ENCODE data around the gene ZNF783. TPM values are rescaled to one million over a fixed set of nuclear protein-coding genes. Genes with fewer than 3 reads are reported as not detected.
"Not testable (repeated sequence)": the region's sequence is repeated elsewhere in the genome, so short reads cannot be mapped to it uniquely, and the experiment has no call there.

Gene ZNF783
- total RNA-seq, 2 experiments from 2014 or later, result 13.2 to 13.4 TPM

DNA sequence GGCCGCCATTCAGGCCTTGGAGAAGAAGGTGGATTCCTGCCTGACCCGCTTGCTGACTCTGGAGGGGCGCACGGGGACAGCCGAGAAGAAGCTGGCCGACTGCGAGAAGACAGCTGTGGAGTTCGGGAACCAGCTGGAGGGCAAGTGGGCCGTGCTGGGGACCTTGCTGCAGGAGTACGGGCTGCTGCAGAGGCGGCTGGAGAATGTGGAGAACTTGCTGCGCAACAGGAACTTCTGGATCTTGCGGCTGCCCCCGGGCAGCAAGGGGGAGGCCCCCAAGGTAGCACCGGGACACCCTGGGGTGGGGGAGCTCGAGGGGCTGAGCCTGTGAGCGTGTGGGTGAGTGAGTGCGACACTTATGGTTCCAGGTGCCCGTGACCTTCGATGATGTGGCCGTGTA is 4.5 kb downstream of the ZNF783 start:
- Mint-ChIP-seq H3K36me3 (ENCODE audit: low read depth) (peaks cover 44% of the 10 kb centered on the region), H3K9me3 (peaks cover 2% of the 10 kb centered on the region), H3K4me1 (ENCODE audit: low read depth) (peaks cover 34% of the 10 kb centered on the region), H3K27me3 (no peaks in the 10 kb centered on the region), H3K27ac (no peak overlapping the region), H3K4me3 (no peak overlapping the region)
- ATAC-seq (no peak), DNase-seq (no peak)
- POLR2A ChIA-PET, result interaction anchor here (1.9 to 2.5 kb wide), 2 partner anchors 19 to 71 kb away, joined by 6 to 7 read pairs; partner anchors contain the start of gene ZNF282
- TF ChIP-seq, protein P1, sequence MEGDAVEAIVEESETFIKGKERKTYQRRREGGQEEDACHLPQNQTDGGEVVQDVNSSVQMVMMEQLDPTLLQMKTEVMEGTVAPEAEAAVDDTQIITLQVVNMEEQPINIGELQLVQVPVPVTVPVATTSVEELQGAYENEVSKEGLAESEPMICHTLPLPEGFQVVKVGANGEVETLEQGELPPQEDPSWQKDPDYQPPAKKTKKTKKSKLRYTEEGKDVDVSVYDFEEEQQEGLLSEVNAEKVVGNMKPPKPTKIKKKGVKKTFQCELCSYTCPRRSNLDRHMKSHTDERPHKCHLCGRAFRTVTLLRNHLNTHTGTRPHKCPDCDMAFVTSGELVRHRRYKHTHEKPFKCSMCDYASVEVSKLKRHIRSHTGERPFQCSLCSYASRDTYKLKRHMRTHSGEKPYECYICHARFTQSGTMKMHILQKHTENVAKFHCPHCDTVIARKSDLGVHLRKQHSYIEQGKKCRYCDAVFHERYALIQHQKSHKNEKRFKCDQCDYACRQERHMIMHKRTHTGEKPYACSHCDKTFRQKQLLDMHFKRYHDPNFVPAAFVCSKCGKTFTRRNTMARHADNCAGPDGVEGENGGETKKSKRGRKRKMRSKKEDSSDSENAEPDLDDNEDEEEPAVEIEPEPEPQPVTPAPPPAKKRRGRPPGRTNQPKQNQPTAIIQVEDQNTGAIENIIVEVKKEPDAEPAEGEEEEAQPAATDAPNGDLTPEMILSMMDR (IDR thresholded peaks at IDR 0.05), result no peak
- CTCF ChIA-PET, result no interaction called here
- intact Hi-C loops (cut with micrococcal nuclease), result no loop called here

DNA sequence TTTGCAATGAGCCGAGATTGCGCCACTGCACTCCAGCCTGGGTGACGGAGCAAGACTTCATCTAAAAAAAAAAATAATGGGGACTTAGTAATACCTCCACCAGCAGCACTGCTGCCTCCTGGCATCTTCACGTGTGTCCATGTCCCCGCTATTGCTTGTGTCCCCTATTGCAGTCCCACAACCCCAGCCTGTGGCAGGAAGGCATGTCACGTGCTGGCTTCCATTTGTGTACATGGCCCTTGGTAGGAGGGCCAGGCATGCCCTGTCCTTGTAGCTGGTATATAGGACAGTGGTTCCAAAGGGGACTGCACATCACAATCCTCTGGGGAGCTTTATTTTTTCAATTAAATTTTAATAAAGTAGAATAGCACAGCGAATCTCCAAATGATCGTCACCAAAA is 5.7 kb downstream of the ZNF783 start:
- DNase-seq (no peak), ATAC-seq (no peak)
- intact Hi-C loops (cut with micrococcal nuclease), result no loop called here
- POLR2A ChIA-PET, result no interaction called here
- Mint-ChIP-seq H3K4me1 (ENCODE audit: low read depth) (peaks cover 32% of the 10 kb centered on the region), H3K36me3 (ENCODE audit: low read depth) (peaks cover 44% of the 10 kb centered on the region), H3K27me3 (no peaks in the 10 kb centered on the region), H3K27ac (no peak overlapping the region), H3K4me3 (no peak overlapping the region), H3K9me3 (peaks cover 2% of the 10 kb centered on the region)
- TF ChIP-seq, protein P1 (IDR thresholded peaks at IDR 0.05), result no peak
- CTCF ChIA-PET, result no interaction called here

DNA sequence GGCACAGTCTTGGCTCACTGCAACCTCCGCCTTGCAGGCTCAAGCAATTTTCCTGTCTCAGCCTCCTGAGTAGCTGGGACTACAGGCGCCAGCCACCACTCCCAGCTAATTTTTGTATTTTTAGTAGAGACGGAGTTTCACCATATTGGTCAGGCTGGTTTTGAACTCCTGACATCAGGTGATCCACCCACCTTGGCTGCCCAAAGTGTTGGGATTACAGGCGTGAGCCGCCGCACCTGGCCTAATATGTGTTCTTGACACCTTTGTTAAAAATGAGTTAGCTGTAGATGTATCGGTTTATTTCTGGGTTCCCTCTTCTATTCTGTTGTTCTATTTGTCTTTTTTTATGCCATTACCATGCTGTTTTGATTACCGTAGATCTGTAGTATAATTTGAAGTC is 12.4 kb downstream of the ZNF783 start:
- H3K27me3 Mint-ChIP-seq; H3K9me3 Mint-ChIP-seq; H3K4me1 Mint-ChIP-seq (ENCODE audit: low read depth); ATAC-seq; H3K27ac Mint-ChIP-seq; H3K4me3 Mint-ChIP-seq; DNase-seq; intact Hi-C loops (cut with micrococcal nuclease): not testable (repeated sequence)
- H3K36me3 Mint-ChIP-seq (ENCODE audit: low read depth), result peaks cover 46% of the 10 kb centered on the region
- ChIA-PET POLR2A (interaction anchor here (1.4 kb wide), 1 partner anchor 22 kb away, joined by 3 read pairs; no protein-coding TSS in a partner anchor), CTCF (interaction anchor here (2.0 to 3.1 kb wide), 2 partner anchors 10 to 13 kb away, joined by 4 to 11 read pairs; partner anchors contain the start of gene ZNF783)

DNA sequence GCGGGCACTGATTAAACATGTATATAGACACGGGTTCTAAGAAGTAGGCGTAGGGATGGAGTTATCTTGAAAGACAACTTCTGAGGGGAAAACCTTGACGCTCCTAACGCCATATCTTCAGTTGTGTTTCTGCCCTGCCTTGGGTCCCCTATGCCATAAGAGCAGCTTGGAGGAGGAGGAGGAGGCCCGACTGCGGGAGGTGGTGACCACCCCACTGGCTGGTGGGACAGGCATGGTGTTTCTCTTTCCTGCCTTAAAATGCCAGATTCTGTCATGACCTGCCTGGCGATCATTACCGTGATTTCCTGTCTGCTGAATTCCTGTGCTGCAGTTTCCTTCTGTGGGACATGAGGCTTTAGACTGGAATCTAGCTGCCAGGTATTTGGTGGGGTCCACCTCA is 15.9 kb downstream of the ZNF783 start:
- no peaks in the 10 kb centered on the region for H3K27me3 Mint-ChIP-seq
- H3K4me1 Mint-ChIP-seq (ENCODE audit: low read depth), result no peaks in the 10 kb centered on the region
- intact Hi-C loops (cut with micrococcal nuclease), result no loop called here
- H3K27ac Mint-ChIP-seq, result no peak overlapping the region
- no peaks in the 10 kb centered on the region for H3K9me3 Mint-ChIP-seq
- ChIA-PET CTCF (interaction anchor here (0.6 kb wide), 1 partner anchor 32 kb away, joined by 3 read pairs; no protein-coding TSS in a partner anchor), POLR2A (interaction anchor here (0.5 to 1.0 kb wide), 2 partner anchors 8 to 68 kb away, joined by 3 read pairs; no protein-coding TSS in a partner anchor)
- no peak overlapping the region for H3K4me3 Mint-ChIP-seq
- ATAC-seq, result no peak
- TF ChIP-seq, protein P1 (IDR thresholded peaks at IDR 0.05), result no peak
- no peak for DNase-seq
- peaks cover 40% of the 10 kb centered on the region for H3K36me3 Mint-ChIP-seq (ENCODE audit: low read depth)

DNA sequence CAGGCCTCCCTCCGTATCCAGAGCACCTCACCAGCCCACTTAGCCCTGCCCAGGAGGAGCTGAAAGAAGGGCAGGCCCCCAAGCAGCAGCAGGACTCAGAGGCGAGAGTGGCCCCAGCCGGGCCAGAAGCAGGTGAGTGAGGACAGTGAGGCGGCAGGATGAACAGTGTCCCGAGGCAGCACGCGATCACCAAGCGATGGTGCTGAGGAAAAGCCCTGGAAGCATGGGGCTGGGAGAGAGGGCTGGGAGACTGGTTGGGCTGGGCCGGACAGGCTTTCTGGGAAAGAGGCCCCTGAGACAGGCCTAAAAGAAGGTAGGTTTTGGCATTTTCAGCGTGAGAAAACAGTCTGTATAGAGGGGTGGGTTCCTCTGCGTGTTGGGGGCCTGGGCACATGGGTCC is 16.4 kb downstream of the ZNF783 start:
- TF ChIP-seq, protein P1 (IDR thresholded peaks at IDR 0.05), result no peak
- H3K4me3 Mint-ChIP-seq, result no peak overlapping the region
- no peaks in the 10 kb centered on the region for H3K9me3 Mint-ChIP-seq
- intact Hi-C loops (cut with micrococcal nuclease), result no loop called here
- ChIA-PET POLR2A (interaction anchor here (0.5 kb wide), 1 partner anchor 68 kb away, joined by 3 read pairs; no protein-coding TSS in a partner anchor), CTCF (no interaction called here)
- H3K27me3 Mint-ChIP-seq, result no peaks in the 10 kb centered on the region
- H3K36me3 Mint-ChIP-seq (ENCODE audit: low read depth), result peaks cover 36% of the 10 kb centered on the region
- ATAC-seq, result no peak
- no peaks in the 10 kb centered on the region for H3K4me1 Mint-ChIP-seq (ENCODE audit: low read depth)
- H3K27ac Mint-ChIP-seq, result no peak overlapping the region
- DNase-seq, result no peak

All from activated CD8-positive, alpha-beta T cell treated with anti-CD3 and anti-CD28 coated beads for 36 hours (primary cell).